HCT116 (cell line): Measurements from ENCODE around the gene PLEKHA4. TPM values are rescaled to one million over a fixed set of nuclear protein-coding genes. Genes with fewer than 3 reads are reported as not detected.

ENCODE experiments used
- ATAC-seq: fragments of 200-7000 bp; cut with Tn5 transposase; 2 replicates; pipeline ENCODE4 v1.9.1; 2020; ENCODE audit warnings: mild to moderate bottlenecking, moderate library complexity
- Bru-seq: library from RNA; stranded (reverse); fragments of 400-500 nt; gene quantifications from one replicate; lab custom pipeline; 2021; lab: Mats Ljungman, UMichigan
- BruChase-seq, 2 experiments: library from RNA; stranded (reverse); fragments of 400-500 nt; gene quantifications; one replicate each; lab custom pipeline; 2021; lab: Mats Ljungman, UMichigan
- BruUV-seq: library from RNA; stranded (reverse); fragments of 400-500 nt; replicated peaks from 2 replicates; lab custom pipeline; 2021; lab: Mats Ljungman, UMichigan
- CTCF ChIA-PET: fragments of 300-600 bp; sonication (Branson Sonifier 250); formaldehyde crosslinking; loops from one replicate; lab custom pipeline; 2021; ENCODE audit warnings: antibody characterized with exemption; lab: Charles Lee
- POLR2A ChIA-PET: fragments of 300-600, 350-600 bp; sonication (Branson Sonifier 250); formaldehyde crosslinking; loops from one replicate; lab custom pipeline; 2021; ENCODE audit warnings: antibody characterized with exemption; lab: Charles Lee
- RAD21 ChIA-PET, 2 experiments: fragments of 300-600 bp; sonication (Branson Sonifier 250); formaldehyde crosslinking; loops; one replicate each; lab custom pipeline; 2023; ENCODE audit warnings: low total read pairs in 2 of 2; ENCODE audit not compliant: uncharacterized antibody in 2 of 2, unreplicated experiment in 2 of 2, low non-redundant PET in 1 of 2; lab: Charles Lee
- DNase-seq: peaks from one replicate; pipeline ENCODE4 v3.0.0-alpha.2; 2010; ENCODE audit warnings: low read depth, low spot score
- H2AFZ ChIP-seq: fragments of 200-600 bp; shearing (Covaris generic), sonication (generic); 2 replicates; pipeline ENCODE4 v1.6.1; 2017; ENCODE audit warnings: low read depth, mixed run types, mixed read lengths, antibody characterized with exemption, low read length; ENCODE audit not compliant: poor library complexity, severe bottlenecking
- H3K27ac ChIP-seq: 2 replicates; pipeline ENCODE4 v1.5.1; 2012; ENCODE audit warnings: low read depth, low read length
- H3K27me3 ChIP-seq: fragments of 200-600 bp; sonication (generic); 2 replicates; pipeline ENCODE4 v1.6.1; 2016; ENCODE audit warnings: mixed run types, low read length, mixed read lengths; ENCODE audit not compliant: insufficient read depth
- H3K36me3 ChIP-seq, 2 experiments: fragments of 200-500 bp in 1 of 2; fragments of 200-600 bp in 1 of 2; sonication (Bioruptor generic) in 1 of 2; sonication (generic) in 1 of 2; 2 replicates each; pipeline versions ENCODE4 v1.5.1 to v1.6.1; 2014 to 2016; ENCODE audit warnings: low read length in 2 of 2, inconsistent platforms in 1 of 2, mixed read lengths in 1 of 2, mixed run types in 1 of 2; ENCODE audit not compliant: insufficient read depth in 2 of 2, control insufficient read depth in 1 of 2
- H3K4me1 ChIP-seq, 2 experiments: fragments of 200-600 bp in 1 of 2; sonication (generic) in 1 of 2; 2 replicates each; pipeline versions ENCODE4 v1.5.1 to v1.6.1; 2012 to 2017; ENCODE audit warnings: low read length in 2 of 2, inconsistent platforms in 1 of 2, mild to moderate bottlenecking in 1 of 2, mixed read lengths in 1 of 2, mixed run types in 1 of 2, moderate library complexity in 1 of 2; ENCODE audit not compliant: insufficient read depth in 2 of 2, control insufficient read depth in 1 of 2
- H3K4me2 ChIP-seq: fragments of 200-600 bp; sonication (generic); 2 replicates; pipeline ENCODE4 v1.6.1; 2017; ENCODE audit warnings: mixed run types, low read length, mixed read lengths
- H3K4me3 ChIP-seq, 2 experiments: fragments of 200-600 bp in 1 of 2; sonication (generic) in 1 of 2; replicated peaks in 1 of 2; 2 replicates each; pipeline ENCODE4 v1.5.1; 2011 to 2016; ENCODE audit warnings: low read length in 2 of 2, control low read depth in 1 of 2, low read depth in 1 of 2, mild to moderate bottlenecking in 1 of 2, mixed read lengths in 1 of 2, mixed run types in 1 of 2
- H3K79me2 ChIP-seq: fragments of 200-600 bp; sonication (generic); 2 replicates; pipeline ENCODE4 v1.6.1; 2017; ENCODE audit warnings: mild to moderate bottlenecking, mixed run types, low read length, moderate library complexity, mixed read lengths; ENCODE audit not compliant: insufficient read depth
- H3K9ac ChIP-seq: fragments of 200-600 bp; sonication (generic); 2 replicates; pipeline ENCODE4 v1.6.1; 2016; ENCODE audit warnings: low read length, mixed read lengths
- H3K9me2 ChIP-seq: fragments of 200-600 bp; sonication (generic), shearing (Covaris generic); 2 replicates; pipeline ENCODE4 v1.6.1; 2017; ENCODE audit warnings: mixed run types, mild to moderate bottlenecking, moderate library complexity; ENCODE audit not compliant: insufficient read depth
- H3K9me3 ChIP-seq, 2 experiments: fragments of 200-500 bp in 1 of 2; fragments of 200-600 bp in 1 of 2; sonication (Bioruptor generic) in 1 of 2; sonication (generic) in 1 of 2; 2 replicates each; pipeline ENCODE4 v1.6.1; 2014 to 2017; ENCODE audit warnings: low read length in 2 of 2, mixed read lengths in 2 of 2, inconsistent platforms in 1 of 2, low read depth in 1 of 2, mild to moderate bottlenecking in 1 of 2, mixed run types in 1 of 2, moderate library complexity in 1 of 2; ENCODE audit not compliant: control insufficient read depth in 1 of 2, insufficient read depth in 1 of 2
- H4K20me1 ChIP-seq: fragments of 200-600 bp; sonication (generic), shearing (Covaris generic); 2 replicates; pipeline ENCODE4 v1.6.1; 2017; ENCODE audit warnings: mixed run types, mild to moderate bottlenecking, moderate library complexity; ENCODE audit not compliant: insufficient read depth
- EGR1 ChIP-seq: IDR thresholded peaks from 2 replicates; pipeline ENCODE4 v1.6.1; 2012; ENCODE audit warnings: low read depth
- EZH2phosphoT487 ChIP-seq: fragments of 200-600 bp; IDR thresholded peaks from 2 replicates; pipeline ENCODE4 v1.6.1; 2018; ENCODE audit warnings: antibody characterized with exemption, borderline replicate concordance
- POLR2AphosphoS5 ChIP-seq: IDR thresholded peaks from 2 replicates; pipeline ENCODE4 v1.6.1; 2011; ENCODE audit warnings: mild to moderate bottlenecking, low read depth, low read length, moderate library complexity
- YY1 ChIP-seq: IDR thresholded peaks from 2 replicates; pipeline ENCODE4 v1.6.1; 2011; ENCODE audit warnings: low read length, low read depth, moderate library complexity, mild to moderate bottlenecking; ENCODE audit not compliant: insufficient replicate concordance; ENCODE audit errors: extremely low read depth
- intact Hi-C: fragments of 100-400 bp; cut with micrococcal nuclease; formaldehyde crosslinking; loops from 2 replicates; pipeline ENCODE4 v1.10.0; 2022
- long read RNA-seq: library from polyadenylated mRNA; unstranded; transcript quantifications from one replicate; pipeline ENCODE4 v2.0.0, GENCODE V29; 2021; ENCODE audit not compliant: unreplicated experiment
- polyA plus RNA-seq: library from polyadenylated mRNA; unstranded; fragments of >200 nt; gene quantifications from 2 replicates; pipeline ENCODE4 v1.2.1, GENCODE V29; 2012; ENCODE audit warnings: missing spikeins
- total RNA-seq: library from RNA; stranded (reverse); gene quantifications from one replicate; pipeline ENCODE4 v1.2.1, GENCODE V29; 2021; ENCODE audit not compliant: unreplicated experiment

PLEKHA4 gene, protein sequence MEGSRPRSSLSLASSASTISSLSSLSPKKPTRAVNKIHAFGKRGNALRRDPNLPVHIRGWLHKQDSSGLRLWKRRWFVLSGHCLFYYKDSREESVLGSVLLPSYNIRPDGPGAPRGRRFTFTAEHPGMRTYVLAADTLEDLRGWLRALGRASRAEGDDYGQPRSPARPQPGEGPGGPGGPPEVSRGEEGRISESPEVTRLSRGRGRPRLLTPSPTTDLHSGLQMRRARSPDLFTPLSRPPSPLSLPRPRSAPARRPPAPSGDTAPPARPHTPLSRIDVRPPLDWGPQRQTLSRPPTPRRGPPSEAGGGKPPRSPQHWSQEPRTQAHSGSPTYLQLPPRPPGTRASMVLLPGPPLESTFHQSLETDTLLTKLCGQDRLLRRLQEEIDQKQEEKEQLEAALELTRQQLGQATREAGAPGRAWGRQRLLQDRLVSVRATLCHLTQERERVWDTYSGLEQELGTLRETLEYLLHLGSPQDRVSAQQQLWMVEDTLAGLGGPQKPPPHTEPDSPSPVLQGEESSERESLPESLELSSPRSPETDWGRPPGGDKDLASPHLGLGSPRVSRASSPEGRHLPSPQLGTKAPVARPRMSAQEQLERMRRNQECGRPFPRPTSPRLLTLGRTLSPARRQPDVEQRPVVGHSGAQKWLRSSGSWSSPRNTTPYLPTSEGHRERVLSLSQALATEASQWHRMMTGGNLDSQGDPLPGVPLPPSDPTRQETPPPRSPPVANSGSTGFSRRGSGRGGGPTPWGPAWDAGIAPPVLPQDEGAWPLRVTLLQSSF
- total RNA-seq (20.4 TPM), Bru-seq, nascent RNA (percentile 51 among the genes with signal in this experiment), BruChase-seq, experiment 1, labeled RNA remaining after a 6-hour chase (percentile 57 among the genes with signal in this experiment), BruChase-seq, experiment 2, labeled RNA remaining after a 2-hour chase (percentile 52 among the genes with signal in this experiment)
- 14.2 and 14.7 TPM in 2 replicates for polyA plus RNA-seq
- long read RNA-seq, partial matches to known transcripts, result 6 of 18 reads
- long read RNA-seq, other reads (novel, unspliced or antisense), result 11 of 18 reads

DNA sequence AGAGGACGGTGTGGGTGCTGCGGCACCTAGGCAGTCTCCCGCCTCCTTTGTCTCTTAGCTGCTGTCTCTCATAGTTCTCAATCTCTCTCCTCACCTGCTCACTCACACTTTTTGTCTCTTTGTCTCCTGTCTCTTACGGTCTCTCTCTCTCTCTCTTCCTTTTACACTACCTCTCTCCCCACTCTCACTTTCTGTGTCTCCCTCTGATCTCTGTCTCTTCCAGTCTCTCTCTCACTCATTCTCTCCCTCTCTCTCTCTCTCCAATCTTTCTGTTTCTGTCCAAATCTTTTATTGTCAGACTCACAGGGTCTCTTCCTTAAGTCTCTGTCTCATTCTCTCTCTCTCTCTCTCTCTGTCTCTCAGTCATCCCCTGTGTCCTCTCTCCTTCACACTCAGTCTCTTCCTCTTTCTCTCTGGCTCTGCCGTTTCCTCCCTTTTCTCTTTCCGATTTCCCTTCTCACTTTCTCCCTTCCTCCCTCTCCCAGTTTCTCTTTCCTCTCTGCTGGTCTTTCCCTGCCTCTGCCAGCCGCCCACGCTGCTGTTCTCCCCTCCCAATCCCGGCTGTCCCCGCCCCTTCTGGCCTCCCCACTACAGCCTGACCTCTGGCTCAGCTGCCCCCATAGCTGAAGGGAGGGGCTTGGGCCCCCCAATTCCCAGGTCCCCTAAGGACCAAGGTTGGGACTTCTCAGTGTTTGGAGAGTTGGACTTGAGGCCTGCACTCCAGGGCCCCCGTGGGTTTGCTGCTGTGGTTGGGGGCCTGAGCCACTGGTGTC is at the start of gene PLEKHA4:
PLEKHA4 (minus strand) TSS at position 504 of the 773 bp plus-strand sequence. CDS start 997 bp downstream, outside the sequence.
- no peak for TF ChIP-seq EZH2phosphoT487
- TF ChIP-seq POLR2AphosphoS5, result peak; percentile 67
- peak; percentile 6 for TF ChIP-seq YY1
- TF ChIP-seq EGR1, result peak; percentile 98
- ChIA-PET CTCF (interaction anchor here (1.2 kb wide), 1 partner anchor 26 kb away, joined by 3 read pairs; no protein-coding TSS in a partner anchor), POLR2A (interaction anchor here (1.0 kb wide), 1 partner anchor 57 kb away, joined by 3 read pairs; the partner anchor contains the start of gene BCAT2), RAD21 (no interaction called here)
- Histone ChIP-seq H3K27me3 (no peaks in the 10 kb centered on the region), H3K4me3 (peak within 1 kb of the TSS; percentile 38 to 51), H3K36me3 (peaks cover 0 to 3% of the 10 kb centered on the region in 2 experiments; a peak in 2 of 4 replicates), H3K79me2 (peaks cover 11% of the 10 kb centered on the region), H2AFZ (peak within 1 kb of the TSS; percentile 69), H3K9me2 (no peaks in the 10 kb centered on the region), H3K9me3 (no peaks in the 10 kb centered on the region), H3K9ac (peak within 1 kb of the TSS; percentile 56), H4K20me1 (peaks cover 3% of the 10 kb centered on the region; the same call in 1 of the 2 replicates), H3K4me2 (peak within 1 kb of the TSS; percentile 79), H3K27ac (peak within 1 kb of the TSS; percentile 75), H3K4me1 (peaks cover 27 to 46% of the 10 kb centered on the region in 2 experiments)
- DNase-seq, result no peak
- TSS peak; percentile 37 for BruUV-seq
- intact Hi-C loops, result no loop called here
- ATAC-seq, result peak; percentile 26; the same call in 1 of the 2 replicates
